HS-5 (cell line): Measurements from ENCODE around the gene ACOXL.
A peak's percentile ranks its signal among the peaks of the same experiment; 100 is the strongest.
"Not testable (repeated sequence)": the region's sequence is repeated elsewhere in the genome, so short reads cannot be mapped to it uniquely, and the experiment has no call there.

ENCODE experiments used
- DNase-seq: peaks from one replicate; pipeline ENCODE4 v3.0.0-alpha.2; 2012; ENCODE audit warnings: low read depth

ACOXL gene

GRCh38 chr2:111066062-111066593 lies 333.8 kb downstream of the ACOXL start:
- no peak for DNase-seq

GRCh38 chr2:111068435-111069058 lies 336.2 kb downstream of the ACOXL start:
- no peak for DNase-seq

GRCh38 chr2:111069722-111070121 lies 337.3 kb downstream of the ACOXL start:
- no peak for DNase-seq

- no peak for DNase-seq
Measured at GRCh38 chr2:111071600-111072171, 339.3 kb downstream of the ACOXL start.

- DNase-seq = peak; percentile 70
Measured at GRCh38 chr2:111072220-111072871, 340.0 kb downstream of the ACOXL start.

- DNase-seq = not testable (repeated sequence)
Measured at GRCh38 chr2:111082659-111083058, 350.3 kb downstream of the ACOXL start.

- no peak for DNase-seq
Measured at GRCh38 chr2:111091811-111092211, 359.4 kb downstream of the ACOXL start.

- no peak for DNase-seq
Measured at GRCh38 chr2:111094691-111095090, 362.3 kb downstream of the ACOXL start.

- no peak for DNase-seq
Measured at GRCh38 chr2:111095434-111095833, 363.1 kb downstream of the ACOXL start.

GRCh38 chr2:111099402-111099801 lies 367.0 kb downstream of the ACOXL start:
- DNase-seq = no peak

- no peak for DNase-seq
Measured at GRCh38 chr2:111100087-111100764, 367.9 kb downstream of the ACOXL start.

- no peak for DNase-seq
Measured at GRCh38 chr2:111100765-111101162, 368.4 kb downstream of the ACOXL start.

GRCh38 chr2:111101592-111101991 lies 369.2 kb downstream of the ACOXL start:
- no peak for DNase-seq

GRCh38 chr2:111102216-111102615 lies 369.8 kb downstream of the ACOXL start:
- no peak for DNase-seq

- no peak for DNase-seq
Measured at GRCh38 chr2:111105926-111106325, 373.6 kb downstream of the ACOXL start.

GRCh38 chr2:111106706-111107105 lies 374.3 kb downstream of the ACOXL start:
- DNase-seq = no peak

- DNase-seq = no peak
Measured at GRCh38 chr2:111108745-111109271, 376.4 kb downstream of the ACOXL start.

GRCh38 chr2:111111101-111111755 lies 378.9 kb downstream of the ACOXL start:
- no peak for DNase-seq

GRCh38 chr2:111113838-111114237 lies 381.5 kb downstream of the ACOXL start:
- no peak for DNase-seq

- DNase-seq = no peak
Measured at GRCh38 chr2:111116011-111116746, 383.8 kb downstream of the ACOXL start.
